Measurements from ENCODE around the gene MYO5C.

The MYO5C gene, protein sequence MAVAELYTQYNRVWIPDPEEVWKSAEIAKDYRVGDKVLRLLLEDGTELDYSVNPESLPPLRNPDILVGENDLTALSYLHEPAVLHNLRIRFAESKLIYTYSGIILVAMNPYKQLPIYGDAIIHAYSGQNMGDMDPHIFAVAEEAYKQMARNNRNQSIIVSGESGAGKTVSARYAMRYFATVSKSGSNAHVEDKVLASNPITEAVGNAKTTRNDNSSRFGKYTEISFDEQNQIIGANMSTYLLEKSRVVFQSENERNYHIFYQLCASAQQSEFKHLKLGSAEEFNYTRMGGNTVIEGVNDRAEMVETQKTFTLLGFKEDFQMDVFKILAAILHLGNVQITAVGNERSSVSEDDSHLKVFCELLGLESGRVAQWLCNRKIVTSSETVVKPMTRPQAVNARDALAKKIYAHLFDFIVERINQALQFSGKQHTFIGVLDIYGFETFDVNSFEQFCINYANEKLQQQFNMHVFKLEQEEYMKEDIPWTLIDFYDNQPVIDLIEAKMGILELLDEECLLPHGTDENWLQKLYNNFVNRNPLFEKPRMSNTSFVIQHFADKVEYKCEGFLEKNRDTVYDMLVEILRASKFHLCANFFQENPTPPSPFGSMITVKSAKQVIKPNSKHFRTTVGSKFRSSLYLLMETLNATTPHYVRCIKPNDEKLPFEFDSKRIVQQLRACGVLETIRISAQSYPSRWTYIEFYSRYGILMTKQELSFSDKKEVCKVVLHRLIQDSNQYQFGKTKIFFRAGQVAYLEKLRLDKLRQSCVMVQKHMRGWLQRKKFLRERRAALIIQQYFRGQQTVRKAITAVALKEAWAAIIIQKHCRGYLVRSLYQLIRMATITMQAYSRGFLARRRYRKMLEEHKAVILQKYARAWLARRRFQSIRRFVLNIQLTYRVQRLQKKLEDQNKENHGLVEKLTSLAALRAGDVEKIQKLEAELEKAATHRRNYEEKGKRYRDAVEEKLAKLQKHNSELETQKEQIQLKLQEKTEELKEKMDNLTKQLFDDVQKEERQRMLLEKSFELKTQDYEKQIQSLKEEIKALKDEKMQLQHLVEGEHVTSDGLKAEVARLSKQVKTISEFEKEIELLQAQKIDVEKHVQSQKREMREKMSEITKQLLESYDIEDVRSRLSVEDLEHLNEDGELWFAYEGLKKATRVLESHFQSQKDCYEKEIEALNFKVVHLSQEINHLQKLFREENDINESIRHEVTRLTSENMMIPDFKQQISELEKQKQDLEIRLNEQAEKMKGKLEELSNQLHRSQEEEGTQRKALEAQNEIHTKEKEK (N-terminal part only)
- total RNA-seq: 0.61 to 2.2 (median 0.94) reads per million in 4 donors

DNA sequence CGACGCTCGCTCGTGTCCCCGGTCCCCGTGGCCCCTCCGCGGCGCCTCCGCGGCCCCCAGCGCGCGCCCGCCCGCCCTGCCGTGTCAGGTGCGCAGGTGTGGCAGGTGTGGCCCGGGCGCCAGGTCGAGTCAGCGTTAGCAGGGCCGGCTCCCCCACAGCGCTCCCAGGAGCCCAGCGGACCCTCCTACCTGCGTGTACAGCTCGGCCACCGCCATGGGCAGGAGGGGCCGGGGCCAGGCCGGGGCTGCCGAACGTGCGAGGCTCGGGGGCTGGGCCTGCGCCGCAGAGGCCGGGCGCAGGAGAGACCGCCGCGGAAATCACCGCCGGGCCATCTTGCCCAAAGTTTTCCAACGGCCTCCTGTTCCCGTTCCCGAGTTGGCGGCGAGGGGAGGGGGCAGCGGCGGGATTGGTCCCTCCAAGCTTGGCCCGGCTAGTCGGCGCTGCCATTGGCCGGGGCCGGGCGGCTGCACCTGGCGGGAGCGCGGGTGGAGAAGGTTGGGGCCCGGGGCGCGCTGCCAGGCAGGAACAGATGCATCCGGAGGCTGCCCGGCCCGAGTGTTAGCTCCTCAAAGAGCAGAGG lies at the start of gene MYO5C:
TSS of gene MYO5C (minus strand) at position 384 of the 581 bp plus-strand sequence. CDS start at position 216, 168 bp downstream.
- no peak for DNase-seq

DNA sequence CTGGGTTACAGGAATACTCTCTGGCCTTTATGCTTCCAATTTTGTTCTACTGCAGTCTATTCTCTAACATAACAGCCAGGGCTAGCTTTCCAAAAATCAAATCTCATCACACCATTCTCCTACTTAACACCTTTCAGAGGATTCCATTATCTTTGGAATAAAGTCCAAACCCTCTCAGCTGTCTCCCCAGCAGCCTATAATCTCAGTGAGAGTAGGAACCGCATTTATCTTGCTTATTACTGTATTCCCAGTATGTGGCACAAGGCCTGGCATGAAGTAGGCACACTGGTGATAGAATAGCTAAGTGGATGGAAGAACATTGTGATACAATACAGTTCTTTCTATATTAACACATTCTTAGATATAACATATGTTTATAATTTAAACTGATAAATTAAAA lies 49.0 kb upstream of the MYO5C start:
- no peak for DNase-seq

DNA sequence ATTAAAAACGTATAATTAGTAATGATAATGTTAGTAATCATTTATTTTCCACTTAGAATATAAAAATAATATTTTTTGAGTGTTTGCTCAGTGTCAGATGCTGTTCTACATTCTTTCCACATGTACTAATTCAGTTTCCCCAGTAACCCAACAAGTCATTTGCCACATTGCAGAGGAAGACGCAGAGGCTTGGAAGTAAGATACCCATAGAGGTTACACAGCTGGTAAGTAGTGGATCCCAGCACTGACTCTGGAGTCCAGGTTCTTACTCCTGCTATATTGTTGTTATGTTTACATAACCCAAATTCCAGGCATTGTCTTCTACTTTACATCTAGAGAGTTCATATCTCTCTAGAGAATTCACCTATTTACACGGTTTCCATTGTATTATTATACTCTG lies 48.2 kb upstream of the MYO5C start:
- no peak for DNase-seq

DNA sequence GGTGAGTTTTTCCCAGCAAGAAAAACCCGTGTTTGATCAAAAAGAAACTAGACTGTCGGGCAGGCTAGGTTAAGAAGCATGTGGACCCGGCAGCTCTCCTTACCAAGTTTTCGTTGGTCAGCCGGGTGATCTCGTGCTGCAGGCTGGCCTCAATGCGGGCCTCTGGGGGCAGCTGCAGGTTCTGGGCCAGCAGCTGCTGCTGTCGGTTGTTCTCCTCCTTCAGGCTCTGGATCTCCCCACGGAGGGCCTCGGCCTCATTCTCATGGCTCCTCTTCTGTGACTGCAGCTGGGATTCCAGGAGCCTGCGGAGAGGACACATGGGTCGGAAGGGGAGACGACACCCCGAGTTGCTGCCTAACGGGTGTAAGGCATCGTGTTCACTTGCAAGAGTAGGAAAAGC lies 44.5 kb upstream of the MYO5C start:
- no peak for DNase-seq

DNA sequence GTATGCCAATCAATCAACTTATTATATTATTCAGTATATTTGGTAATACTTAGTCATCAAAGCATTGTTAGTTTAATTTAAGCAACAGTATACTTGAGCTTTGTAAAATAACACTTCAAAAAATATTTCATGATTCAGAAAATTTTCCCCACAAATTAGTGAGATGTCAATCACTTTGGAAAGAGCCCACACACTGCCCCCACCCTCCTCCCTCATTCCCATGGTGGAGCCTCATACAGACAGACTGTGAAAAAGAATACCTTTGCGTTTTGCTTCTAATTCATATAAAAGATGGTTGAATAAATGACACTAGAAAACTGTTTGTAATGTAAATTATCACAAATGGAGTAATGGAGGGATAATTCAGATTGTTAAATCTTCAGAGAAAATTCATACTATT lies 43.3 kb upstream of the MYO5C start:
- no peak for DNase-seq

DNA sequence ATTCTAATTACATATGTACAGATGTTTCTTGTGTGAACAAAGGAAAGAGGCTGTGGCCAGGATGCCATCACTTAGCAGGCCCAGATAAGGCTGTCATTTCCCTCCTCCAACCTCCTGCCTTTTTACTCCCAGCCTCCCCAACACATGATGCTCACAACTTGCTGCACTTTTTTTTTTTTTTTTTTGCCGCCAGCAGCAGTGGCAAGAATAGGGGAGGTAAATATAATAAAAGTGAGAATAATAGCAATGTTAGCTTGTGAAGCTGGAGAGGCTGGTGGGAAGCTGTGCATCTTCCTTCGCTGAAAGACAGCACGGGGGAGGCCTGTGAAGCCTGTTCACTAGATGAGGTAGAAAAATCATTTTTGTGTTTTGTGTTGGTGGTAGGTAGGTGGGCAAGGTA lies 42.5 kb upstream of the MYO5C start:
- no peak for DNase-seq

DNA sequence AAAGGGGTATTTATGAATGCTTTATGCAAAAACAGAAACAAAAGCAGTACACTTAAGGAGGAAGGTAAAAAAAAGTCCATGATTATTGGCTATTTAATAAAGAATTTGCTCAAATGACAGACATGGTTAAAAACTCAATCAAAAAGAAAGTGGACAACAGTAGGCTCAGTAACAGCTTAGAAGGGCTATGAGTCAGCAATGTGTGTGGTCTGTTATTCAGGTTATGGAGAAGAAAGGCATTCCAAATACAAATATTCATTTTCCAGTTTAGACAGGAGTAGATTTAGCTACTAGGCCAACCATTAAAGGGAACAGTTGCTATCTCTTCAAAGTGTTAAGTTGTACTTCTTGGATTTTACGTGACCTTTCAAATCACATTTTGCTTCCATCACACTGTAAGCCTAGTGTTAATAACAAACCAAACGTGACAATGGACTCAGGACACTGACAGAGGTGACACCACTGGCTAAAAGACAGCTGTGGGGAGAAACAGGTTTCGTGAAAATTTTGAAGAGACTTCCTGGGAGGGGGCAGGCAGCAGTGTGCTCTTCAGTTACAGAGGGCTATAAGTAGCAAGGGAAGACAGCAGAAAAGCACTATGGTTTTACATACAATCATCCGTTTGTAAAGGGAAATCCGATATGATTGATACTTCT lies 41.7 kb upstream of the MYO5C start:
- no peak for DNase-seq

DNA sequence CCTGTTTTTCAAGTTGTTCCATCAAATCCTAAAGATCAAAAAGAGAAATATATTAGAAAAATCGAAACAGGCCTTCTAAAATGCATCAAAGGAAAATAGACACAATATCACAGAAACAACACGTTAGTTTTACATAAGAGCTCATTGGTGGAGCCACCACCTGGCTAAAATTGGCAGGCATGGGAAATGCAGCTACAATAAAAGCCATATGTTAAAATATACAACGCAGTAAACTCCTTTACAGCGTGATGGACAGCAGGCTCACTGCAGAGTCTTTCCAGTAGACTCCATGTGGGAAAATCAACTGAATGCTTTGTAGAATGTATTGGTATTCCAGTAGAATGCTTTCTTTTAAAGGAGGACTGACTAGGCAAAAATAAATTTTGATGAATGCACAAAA lies 40.9 kb upstream of the MYO5C start:
- no peak for DNase-seq

DNA sequence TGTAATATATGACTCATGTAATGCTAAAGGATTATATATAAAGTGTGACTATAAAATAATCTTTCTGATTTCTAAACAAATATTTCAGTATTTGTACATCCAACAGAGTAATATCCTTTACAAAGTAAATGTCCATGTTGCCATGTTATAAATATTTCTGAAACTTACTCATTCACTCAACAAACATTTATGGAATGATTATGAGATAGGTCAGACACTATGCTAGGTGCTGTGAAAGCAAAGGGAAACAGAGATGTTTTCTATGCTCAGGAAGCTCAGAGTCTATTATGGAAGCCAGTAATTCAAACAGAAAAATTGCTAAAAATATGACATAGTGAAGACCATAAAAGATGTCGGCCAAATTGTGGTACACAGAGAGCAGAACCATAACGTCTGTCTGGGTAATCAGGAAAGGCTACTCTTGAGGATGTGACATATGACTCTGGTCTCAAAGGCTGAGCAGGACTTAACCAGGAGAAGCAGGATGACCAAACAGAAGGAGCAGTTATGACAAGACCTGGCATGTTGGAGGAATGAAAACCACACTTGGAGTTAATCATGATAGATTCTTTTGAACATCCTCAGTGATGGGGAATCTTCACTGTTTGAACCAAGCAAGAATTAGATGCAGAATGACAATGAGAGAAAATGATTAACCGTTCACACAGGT lies 39.0 kb upstream of the MYO5C start:
- DNase-seq: no peak

DNA sequence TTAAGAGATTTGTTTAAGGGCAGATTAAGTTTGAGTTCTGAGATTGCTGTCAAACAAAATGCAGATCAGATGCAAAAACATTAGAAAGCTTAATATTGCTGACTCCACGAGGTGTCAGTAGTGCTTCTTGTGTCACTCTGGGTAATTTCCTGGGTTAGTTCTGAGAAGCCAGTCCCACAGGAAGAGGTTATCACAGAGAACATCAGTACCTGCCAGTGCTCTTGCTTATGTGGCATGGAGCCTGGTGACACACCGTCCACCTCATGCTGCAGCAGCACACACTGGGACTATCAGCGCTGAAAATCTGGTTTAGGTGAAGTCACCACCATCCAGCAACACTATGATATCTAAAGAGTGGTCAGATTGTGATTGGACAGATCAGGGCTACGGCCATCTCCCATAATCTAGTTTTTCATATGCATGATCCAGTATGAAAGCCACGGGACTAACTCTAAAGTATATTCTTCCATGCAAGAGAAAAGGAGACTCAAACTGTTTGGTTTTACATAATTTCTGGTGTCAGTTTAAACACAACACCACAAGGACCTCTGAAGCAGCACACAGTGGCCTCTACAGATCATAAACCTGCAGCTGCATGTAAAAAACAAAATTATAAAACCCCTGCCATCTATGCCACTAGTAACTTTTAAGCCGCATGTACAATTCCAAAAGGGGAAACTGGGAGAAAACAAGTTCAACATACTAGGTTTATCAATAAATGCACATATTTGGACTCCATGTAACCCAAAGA lies 36.1 kb upstream of the MYO5C start:
- DNase-seq: peak in 4 of 5 donors; percentile 9 to 92 (median 28)

DNA sequence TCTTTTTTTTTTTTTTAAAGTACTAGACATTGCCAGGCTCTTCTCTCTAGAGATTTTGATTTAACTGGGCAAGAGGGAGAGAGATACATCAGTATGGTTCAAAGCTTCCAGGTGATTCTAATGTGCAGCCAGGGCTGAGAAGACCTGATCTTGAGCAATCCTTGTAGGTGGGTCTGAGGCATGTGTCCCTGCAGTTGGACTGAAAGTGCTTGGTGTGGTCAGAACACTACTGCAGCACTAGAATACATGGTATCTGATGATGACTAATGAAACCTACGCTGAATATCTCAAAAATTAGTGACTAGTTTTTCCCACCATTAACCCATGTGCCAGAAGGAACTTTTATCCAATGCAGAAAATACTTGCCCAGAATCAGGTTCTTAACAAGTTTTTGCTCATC lies 34.4 kb upstream of the MYO5C start:
- no peak for DNase-seq

DNA sequence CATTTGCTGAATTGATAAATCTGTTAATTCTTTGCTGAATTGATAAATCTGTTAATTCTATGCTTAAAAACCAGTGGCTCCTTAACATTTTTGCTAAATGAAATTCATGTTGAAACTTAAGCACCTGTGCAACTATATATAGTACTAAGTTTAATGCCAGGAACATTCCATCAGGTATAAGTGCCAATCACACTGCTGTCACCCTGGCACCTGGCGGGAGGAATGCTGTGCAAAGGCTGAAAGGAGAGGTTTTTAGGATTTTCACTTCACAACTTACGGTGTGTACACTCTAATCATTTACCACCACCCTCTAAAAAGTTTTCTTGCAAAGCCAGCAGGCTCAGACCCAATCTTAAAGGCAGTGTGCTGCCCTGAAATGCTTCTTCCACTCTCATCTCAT lies 33.5 kb upstream of the MYO5C start:
- no peak for DNase-seq

DNA sequence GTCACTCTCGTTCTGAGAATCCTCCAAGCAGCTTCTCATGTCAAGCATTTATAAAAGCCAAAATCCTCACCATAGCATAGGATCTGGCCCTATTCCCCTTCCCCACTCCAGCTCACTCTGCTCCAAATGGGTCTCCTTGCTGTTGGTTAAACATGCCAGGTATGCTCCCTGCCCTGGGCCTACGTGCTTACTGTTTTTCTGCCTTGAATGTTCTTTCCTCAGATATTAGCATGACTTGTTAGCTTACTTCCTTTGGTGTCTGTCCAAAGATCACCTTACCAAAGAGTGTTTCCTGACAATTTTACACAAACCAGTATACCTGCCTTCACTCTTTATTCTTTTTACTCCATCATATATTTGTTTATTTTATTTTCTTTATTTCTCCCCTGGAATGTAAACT lies 33.1 kb upstream of the MYO5C start:
- no peak for DNase-seq

DNA sequence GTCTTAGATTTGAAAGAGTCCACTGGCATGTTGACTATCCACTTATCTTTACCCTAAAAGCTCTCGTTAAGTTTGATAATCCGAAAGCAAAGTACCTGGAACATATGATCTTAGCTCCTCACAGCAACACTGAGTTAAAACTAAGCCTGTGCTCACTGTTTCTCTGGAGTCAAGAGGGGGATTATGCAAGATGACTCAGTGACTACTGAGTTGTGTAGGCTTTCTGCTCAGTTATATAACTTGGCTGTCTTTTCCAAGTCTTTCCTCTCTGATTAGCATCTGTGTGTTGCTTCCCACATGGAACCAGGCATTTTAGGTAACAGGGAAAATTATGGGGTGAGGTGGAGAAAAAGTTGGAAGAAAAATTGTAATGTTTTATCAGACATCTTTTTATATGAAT lies 31.2 kb upstream of the MYO5C start:
- no peak for DNase-seq

DNA sequence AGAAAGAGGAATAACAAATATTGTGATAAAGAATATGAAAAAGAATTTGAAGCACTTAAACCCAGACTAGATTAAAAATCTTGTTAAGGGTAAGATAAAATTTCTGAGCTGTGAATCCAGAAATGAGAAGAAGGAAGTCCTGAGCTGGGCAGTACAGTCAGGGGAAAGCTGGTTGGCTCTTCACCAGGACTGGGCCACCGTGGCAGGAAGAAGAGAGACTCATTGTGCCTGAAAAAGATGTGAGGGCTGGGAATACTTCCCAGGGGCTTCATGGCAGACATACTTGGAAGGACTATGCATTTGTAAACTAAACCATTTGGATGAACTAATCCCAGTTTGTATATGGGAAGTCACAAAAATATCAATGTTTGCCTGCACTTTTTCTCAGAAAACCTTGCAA lies 28.5 kb upstream of the MYO5C start:
- no peak for DNase-seq

DNA sequence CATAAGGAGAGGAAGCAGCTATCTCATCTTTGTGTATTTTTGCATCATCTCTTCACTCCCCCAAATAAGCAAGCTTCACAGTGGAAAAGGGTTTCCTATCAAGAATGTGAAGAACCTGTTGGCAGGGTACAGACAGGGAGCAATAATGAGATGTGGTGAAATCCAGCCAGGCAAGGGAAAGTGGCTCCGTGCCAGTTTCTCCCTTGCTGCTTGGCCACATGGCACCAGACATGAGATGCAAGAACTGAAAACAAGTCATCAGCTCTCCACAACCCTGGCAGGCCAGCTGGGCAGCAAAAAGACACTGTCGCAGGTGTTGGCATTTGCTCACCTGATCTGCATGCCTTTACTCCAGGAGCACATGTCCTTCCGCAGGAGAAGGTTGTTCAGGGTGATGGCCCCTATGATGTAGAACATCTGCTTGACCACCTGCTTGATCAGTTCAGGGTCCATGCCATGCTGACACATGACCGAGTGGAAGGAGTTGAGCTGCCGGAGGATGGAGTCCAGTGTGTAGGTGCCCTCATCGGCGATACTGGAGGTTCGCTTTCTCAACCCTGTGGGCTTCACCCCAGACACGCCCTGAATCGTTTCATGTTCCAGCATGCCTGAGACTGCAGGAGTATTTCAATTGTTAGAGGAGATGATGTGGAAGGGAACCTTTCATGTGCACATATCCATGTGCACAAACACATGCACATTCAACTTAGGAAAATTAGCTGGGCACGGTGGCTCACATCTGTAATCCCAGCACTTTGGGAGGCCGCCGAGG lies 23.3 kb upstream of the MYO5C start:
- DNase-seq: no peak

DNA sequence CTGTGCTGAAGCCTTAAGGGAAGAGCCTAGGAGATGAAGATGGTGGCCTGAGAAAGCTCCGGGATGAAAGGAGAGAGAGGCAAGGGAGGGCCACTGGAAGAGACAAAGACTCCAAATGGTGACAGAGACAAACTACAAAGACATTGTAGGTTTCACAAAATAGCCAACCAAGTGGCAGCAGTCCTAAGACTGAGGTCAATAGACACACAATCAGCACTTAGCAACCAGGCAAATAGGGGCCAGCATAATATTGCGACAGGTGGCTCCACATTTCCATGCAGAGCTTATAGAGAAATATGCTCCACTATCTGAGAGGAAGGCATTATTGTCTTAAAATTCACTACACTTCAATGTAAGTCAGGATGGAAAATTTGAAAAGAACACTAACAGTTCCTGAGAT lies 22.1 kb upstream of the MYO5C start:
- DNase-seq: no peak

DNA sequence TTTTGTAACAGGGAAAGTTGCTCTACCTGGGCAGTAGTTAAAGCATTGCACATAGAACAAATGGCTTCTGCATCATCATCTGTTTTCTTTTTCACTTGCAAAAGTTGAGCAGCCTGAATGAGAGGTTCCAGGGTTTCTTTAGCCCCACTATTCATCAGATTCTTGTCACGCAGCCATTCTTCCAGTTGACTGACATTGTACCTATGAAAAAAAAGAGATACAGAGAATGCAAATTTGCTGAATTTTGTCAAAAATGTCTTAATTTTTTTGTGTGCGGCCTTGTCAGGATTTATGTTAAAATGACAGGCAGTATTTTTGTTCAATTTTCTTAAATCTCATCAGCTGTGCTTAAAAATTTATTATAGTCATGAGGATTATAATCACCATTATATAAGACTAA lies 21.4 kb upstream of the MYO5C start:
- no peak for DNase-seq

DNA sequence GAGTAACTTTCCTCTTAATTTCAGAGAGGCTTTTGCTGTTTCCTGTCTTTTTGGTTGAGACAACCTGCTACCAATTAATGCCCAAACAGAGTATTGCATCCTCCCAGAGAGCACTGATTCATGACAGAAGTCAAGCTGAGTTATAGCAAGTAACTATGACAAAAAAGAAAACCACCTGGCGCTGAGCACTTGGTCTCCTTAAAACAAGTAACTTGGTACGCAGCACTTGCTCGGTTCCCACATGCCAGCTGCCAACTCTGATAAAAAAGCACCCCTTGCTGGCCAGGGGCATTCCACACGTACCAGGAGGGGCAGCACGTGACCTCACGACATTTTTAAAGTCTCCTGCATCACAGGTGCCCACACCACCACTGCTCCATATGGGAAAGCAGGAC lies 13.5 kb upstream of the MYO5C start:
- no peak for DNase-seq

All from T-helper 1 cell (primary cell).